ENCODE data around the gene RPS15. TPM values are rescaled to one million over a fixed set of nuclear protein-coding genes. Genes with fewer than 3 reads are reported as not detected.

RPS15 gene
- total and polyA plus RNA-seq, 2 of the 13 experiments (the other 11 are each of a cell fraction or from before 2014, with no cell fraction given), result 695 to 1,411 TPM

DNA sequence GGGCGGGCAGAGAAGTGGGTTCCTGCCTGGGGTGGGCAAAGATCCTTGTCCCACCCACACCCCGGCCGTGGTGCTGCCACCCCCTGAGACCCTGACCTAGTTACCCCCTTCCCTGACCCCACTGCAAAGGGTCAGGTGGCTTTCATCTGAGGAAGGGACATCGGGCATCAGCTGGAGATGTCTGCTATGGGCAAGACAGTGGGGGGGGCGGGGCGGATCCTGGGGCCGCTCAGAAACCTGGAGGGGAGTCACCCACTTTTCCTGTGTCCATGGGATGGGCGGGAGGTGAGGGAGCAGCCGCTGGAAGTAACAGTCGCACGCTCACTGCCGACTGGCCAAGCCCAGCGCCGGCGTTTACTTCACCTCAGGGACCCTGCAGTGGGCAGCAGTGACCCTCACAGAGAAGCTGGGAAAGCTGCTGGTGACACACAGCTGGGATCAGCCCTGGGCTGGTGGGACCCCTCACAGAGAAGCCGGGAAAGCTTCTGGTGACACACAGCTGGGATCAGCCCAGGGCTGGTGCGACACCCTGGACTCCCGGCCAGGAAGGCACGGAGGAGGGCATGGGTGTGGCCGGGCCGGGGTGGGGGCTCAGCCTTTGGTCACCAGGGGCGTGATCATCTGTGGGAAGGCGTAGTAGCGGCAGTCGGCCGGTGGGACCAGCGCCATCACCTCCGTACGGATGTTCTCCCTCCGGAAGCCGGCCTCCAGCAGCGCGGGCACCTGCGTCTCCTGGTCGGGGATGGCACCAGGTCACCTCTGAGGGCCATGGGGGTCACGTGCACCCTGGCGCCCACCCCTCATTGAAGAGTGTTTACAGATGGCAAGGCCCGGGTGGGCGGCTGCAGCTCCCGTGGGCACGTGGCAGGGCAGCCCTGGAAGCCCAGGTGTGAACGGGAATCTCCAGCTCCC lies 41.2 kb upstream of the RPS15 start:
- Histone ChIP-seq H3K4me3 (replicated peaks in 1 of 3; ENCODE audit: insufficient read depth in 1 of 3, low read depth in 2 of 3, low read length in 3 of 3) (no peak overlapping the region), H3K79me2 (ENCODE audit: insufficient read depth, low read length) (no peaks in the 10 kb centered on the region), H3K9me3 (ENCODE audit: low read length) (no peaks in the 10 kb centered on the region), H2AFZ (ENCODE audit: low read length) (no peak overlapping the region), H3K27ac (ENCODE audit: extremely low read length, insufficient read depth, low read length) (no peak overlapping the region), H3K4me2 (ENCODE audit: low read depth, low read length) (no peak overlapping the region), H4K20me1 (ENCODE audit: insufficient read depth, low read length) (no peaks in the 10 kb centered on the region), H3K4me1 (ENCODE audit: insufficient read depth, low read length) (peaks cover 45% of the 10 kb centered on the region), H3K9ac (ENCODE audit: insufficient read depth, low read depth, low read length) (no peak overlapping the region), H3K36me3 (replicated peaks in 1 of 2; ENCODE audit: control insufficient read depth in 1 of 2, insufficient read depth in 2 of 2, low read length in 2 of 2) (peaks cover 2 to 10% of the 10 kb centered on the region in 2 experiments; a peak in 2 of 5 replicates), H3K27me3 (ENCODE audit: control insufficient read depth in 1 of 2, insufficient read depth in 2 of 2, low read length in 2 of 2) (no peaks in the 10 kb centered on the region)
- ChIA-PET POLR2A (interaction anchor here (0.7 kb wide), 1 partner anchor 120 kb away, joined by 5 read pairs; no protein-coding TSS in a partner anchor), CTCF (ENCODE audit: low intra/inter-chr PET ratio, low total read pairs) (no interaction called here)
- ATAC-seq (no peak), FAIRE-seq (no peak), DNase-seq (ENCODE audit: low spot score) (no peak)
- BruUV-seq (replicated peaks), result no TSS peak
- intact Hi-C loops (cut with micrococcal nuclease; ENCODE audit: unreplicated experiment), result no loop called here
- 87% methylated on average over 12 of the region's 42 CpGs for WGBS (ENCODE audit: low lambda C conversion rate)
- in situ Hi-C loops (cut with HindIII; ENCODE audit: extremely low pct_ligation_motif_present, low pct_unique_long_range_greater_than_20kb), result no loop called here
- 0 out of 2 replicates have a peak, but pooled peaks have one; percentile 3 for TF ChIP-seq SPEN (CRISPR knock-in tag; IDR thresholded peaks at IDR 0.05; ENCODE audit: low read depth)
- TF ChIP-seq, protein P1, sequence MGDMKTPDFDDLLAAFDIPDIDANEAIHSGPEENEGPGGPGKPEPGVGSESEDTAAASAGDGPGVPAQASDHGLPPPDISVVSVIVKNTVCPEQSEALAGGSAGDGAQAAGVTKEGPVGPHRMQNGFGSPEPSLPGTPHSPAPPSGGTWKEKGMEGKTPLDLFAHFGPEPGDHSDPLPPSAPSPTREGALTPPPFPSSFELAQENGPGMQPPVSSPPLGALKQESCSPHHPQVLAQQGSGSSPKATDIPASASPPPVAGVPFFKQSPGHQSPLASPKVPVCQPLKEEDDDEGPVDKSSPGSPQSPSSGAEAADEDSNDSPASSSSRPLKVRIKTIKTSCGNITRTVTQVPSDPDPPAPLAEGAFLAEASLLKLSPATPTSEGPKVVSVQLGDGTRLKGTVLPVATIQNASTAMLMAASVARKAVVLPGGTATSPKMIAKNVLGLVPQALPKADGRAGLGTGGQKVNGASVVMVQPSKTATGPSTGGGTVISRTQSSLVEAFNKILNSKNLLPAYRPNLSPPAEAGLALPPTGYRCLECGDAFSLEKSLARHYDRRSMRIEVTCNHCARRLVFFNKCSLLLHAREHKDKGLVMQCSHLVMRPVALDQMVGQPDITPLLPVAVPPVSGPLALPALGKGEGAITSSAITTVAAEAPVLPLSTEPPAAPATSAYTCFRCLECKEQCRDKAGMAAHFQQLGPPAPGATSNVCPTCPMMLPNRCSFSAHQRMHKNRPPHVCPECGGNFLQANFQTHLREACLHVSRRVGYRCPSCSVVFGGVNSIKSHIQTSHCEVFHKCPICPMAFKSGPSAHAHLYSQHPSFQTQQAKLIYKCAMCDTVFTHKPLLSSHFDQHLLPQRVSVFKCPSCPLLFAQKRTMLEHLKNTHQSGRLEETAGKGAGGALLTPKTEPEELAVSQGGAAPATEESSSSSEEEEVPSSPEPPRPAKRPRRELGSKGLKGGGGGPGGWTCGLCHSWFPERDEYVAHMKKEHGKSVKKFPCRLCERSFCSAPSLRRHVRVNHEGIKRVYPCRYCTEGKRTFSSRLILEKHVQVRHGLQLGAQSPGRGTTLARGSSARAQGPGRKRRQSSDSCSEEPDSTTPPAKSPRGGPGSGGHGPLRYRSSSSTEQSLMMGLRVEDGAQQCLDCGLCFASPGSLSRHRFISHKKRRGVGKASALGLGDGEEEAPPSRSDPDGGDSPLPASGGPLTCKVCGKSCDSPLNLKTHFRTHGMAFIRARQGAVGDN (CRISPR knock-in tag; IDR thresholded peaks at IDR 0.05), result peak; percentile 13; the same call in 1 of the 2 replicates
- TF ChIP-seq RBFOX2 (IDR thresholded peaks at IDR 0.05; ENCODE audit: low read depth, low read length), result peak; percentile 89
- no peak for TF ChIP-seq KMT2A (CRISPR knock-in tag; IDR thresholded peaks at IDR 0.05)
- TF ChIP-seq, protein P2, sequence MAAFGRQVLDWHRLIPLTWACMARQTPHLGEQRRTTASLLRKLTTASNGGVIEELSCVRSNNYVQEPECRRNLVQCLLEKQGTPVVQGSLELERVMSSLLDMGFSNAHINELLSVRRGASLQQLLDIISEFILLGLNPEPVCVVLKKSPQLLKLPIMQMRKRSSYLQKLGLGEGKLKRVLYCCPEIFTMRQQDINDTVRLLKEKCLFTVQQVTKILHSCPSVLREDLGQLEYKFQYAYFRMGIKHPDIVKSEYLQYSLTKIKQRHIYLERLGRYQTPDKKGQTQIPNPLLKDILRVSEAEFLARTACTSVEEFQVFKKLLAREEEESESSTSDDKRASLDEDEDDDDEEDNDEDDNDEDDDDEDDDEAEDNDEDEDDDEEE (CRISPR knock-in tag; IDR thresholded peaks at IDR 0.05), result no peak
- TF ChIP-seq MEIS1 (CRISPR knock-in tag; IDR thresholded peaks at IDR 0.05; ENCODE audit: borderline replicate concordance), result no peak
- no peak for TF ChIP-seq CENPX (CRISPR knock-in tag; IDR thresholded peaks at IDR 0.05)
- TF ChIP-seq, protein P3, sequence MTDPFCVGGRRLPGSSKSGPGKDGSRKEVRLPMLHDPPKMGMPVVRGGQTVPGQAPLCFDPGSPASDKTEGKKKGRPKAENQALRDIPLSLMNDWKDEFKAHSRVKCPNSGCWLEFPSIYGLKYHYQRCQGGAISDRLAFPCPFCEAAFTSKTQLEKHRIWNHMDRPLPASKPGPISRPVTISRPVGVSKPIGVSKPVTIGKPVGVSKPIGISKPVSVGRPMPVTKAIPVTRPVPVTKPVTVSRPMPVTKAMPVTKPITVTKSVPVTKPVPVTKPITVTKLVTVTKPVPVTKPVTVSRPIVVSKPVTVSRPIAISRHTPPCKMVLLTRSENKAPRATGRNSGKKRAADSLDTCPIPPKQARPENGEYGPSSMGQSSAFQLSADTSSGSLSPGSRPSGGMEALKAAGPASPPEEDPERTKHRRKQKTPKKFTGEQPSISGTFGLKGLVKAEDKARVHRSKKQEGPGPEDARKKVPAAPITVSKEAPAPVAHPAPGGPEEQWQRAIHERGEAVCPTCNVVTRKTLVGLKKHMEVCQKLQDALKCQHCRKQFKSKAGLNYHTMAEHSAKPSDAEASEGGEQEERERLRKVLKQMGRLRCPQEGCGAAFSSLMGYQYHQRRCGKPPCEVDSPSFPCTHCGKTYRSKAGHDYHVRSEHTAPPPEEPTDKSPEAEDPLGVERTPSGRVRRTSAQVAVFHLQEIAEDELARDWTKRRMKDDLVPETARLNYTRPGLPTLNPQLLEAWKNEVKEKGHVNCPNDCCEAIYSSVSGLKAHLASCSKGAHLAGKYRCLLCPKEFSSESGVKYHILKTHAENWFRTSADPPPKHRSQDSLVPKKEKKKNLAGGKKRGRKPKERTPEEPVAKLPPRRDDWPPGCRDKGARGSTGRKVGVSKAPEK (CRISPR knock-in tag; IDR thresholded peaks at IDR 0.05; ENCODE audit: borderline replicate concordance), result no peak
- peak; percentile 77 for TF ChIP-seq RBM22 (optimal IDR thresholded peaks at IDR 0.05; ENCODE audit: low read length)
- TF ChIP-seq AGO2 (optimal IDR thresholded peaks at IDR 0.05; ENCODE audit: low read depth, low read length), result peak; percentile 96
- TF ChIP-seq SMAD1 (CRISPR knock-in tag; IDR thresholded peaks at IDR 0.05; ENCODE audit: borderline replicate concordance, low read depth), result no peak
- no peak for TF ChIP-seq ATM (IDR thresholded peaks at IDR 0.05; ENCODE audit: borderline replicate concordance)
